ENCODE results near the gene OXCT2. TPM values are rescaled to one million over a fixed set of nuclear protein-coding genes. Genes with fewer than 3 reads are reported as not detected.

Gene OXCT2
- total and polyA plus RNA-seq, 2 donors from 2014 or later, result 0.32 to 0.98 TPM

- H3K4me1 ChIP-seq (ENCODE audit: control insufficient read depth in 2 of 3, insufficient read depth in 2 of 3, low read depth in 1 of 3, low read length in 3 of 3), result no peaks in the 10 kb centered on the region
- no peaks in the 10 kb centered on the region for H3K9me3 ChIP-seq (ENCODE audit: control insufficient read depth in 2 of 3, insufficient read depth in 1 of 3, low read length in 3 of 3)
- H3K27me3 ChIP-seq (ENCODE audit: control insufficient read depth, insufficient read depth, low read length), result peaks cover 14% of the 10 kb centered on the region
- H3K4me3 ChIP-seq (ENCODE audit: low read length in 3 of 3), result no peak overlapping the region
- H3K36me3 ChIP-seq (ENCODE audit: control insufficient read depth in 2 of 3, insufficient read depth in 3 of 3, low read length in 3 of 3), result no peaks in the 10 kb centered on the region
- H3K27ac ChIP-seq (ENCODE audit: low read depth in 2 of 2, low read length in 2 of 2), result no peak overlapping the region
- intact Hi-C loops (cut with DNase I), result no loop called here
- DNase-seq, result no peak
- no peak for FAIRE-seq
- TF ChIP-seq CTCF (IDR thresholded peaks at IDR 0.05; ENCODE audit: borderline replicate concordance, extremely low read depth, insufficient read depth), result no peak
- no peak overlapping the region for H3K9ac ChIP-seq (ENCODE audit: low read length in 3 of 3)
Measured at GRCh38 chr1:39732730-39733129, 38.4 kb downstream of the OXCT2 start.

- no peak for DNase-seq
- no peak for FAIRE-seq
- intact Hi-C loops (cut with DNase I), result loop anchor here (10.0 kb wide), 2 partner anchors 115 to 125 kb away; no protein-coding TSS in a partner anchor
Measured at GRCh38 chr1:39729842-39730241, 41.3 kb downstream of the OXCT2 start.

GRCh38 chr1:39729030-39729429 lies 42.1 kb downstream of the OXCT2 start:
- intact Hi-C loops (cut with DNase I), result loop anchor here (10.0 kb wide), 2 partner anchors 116 to 124 kb away; no protein-coding TSS in a partner anchor
- no peak overlapping the region for H3K27ac ChIP-seq (ENCODE audit: low read depth in 2 of 2, low read length in 2 of 2)

More at GRCh38 chr1:39729842-39730241, 41.3 kb downstream of the OXCT2 start:
- Histone ChIP-seq H3K9me3 (ENCODE audit: control insufficient read depth in 2 of 3, insufficient read depth in 1 of 3, low read length in 3 of 3) (no peaks in the 10 kb centered on the region), H3K9ac (ENCODE audit: low read length in 3 of 3) (no peak overlapping the region), H3K27me3 (ENCODE audit: control insufficient read depth, insufficient read depth, low read length) (peaks cover 27% of the 10 kb centered on the region), H3K27ac (ENCODE audit: low read depth in 2 of 2, low read length in 2 of 2) (no peak overlapping the region), H3K4me3 (ENCODE audit: low read length in 3 of 3) (no peak overlapping the region), H3K4me1 (ENCODE audit: control insufficient read depth in 2 of 3, insufficient read depth in 2 of 3, low read depth in 1 of 3, low read length in 3 of 3) (no peaks in the 10 kb centered on the region), H3K36me3 (ENCODE audit: control insufficient read depth in 2 of 3, insufficient read depth in 3 of 3, low read length in 3 of 3) (no peaks in the 10 kb centered on the region)
- no peak for TF ChIP-seq CTCF (IDR thresholded peaks at IDR 0.05; ENCODE audit: borderline replicate concordance, extremely low read depth, insufficient read depth)

More at GRCh38 chr1:39729030-39729429, 42.1 kb downstream of the OXCT2 start:
- peaks cover 28% of the 10 kb centered on the region for H3K27me3 ChIP-seq (ENCODE audit: control insufficient read depth, insufficient read depth, low read length)
- H3K9ac ChIP-seq (ENCODE audit: low read length in 3 of 3), result no peak overlapping the region
- no peak for TF ChIP-seq CTCF (IDR thresholded peaks at IDR 0.05; ENCODE audit: borderline replicate concordance, extremely low read depth, insufficient read depth)
- DNase-seq (peak in 1 of 5 donors; percentile 48), FAIRE-seq (no peak)
- no peaks in the 10 kb centered on the region for H3K4me1 ChIP-seq (ENCODE audit: control insufficient read depth in 2 of 3, insufficient read depth in 2 of 3, low read depth in 1 of 3, low read length in 3 of 3)
- no peaks in the 10 kb centered on the region for H3K36me3 ChIP-seq (ENCODE audit: control insufficient read depth in 2 of 3, insufficient read depth in 3 of 3, low read length in 3 of 3)
- no peaks in the 10 kb centered on the region for H3K9me3 ChIP-seq (ENCODE audit: control insufficient read depth in 2 of 3, insufficient read depth in 1 of 3, low read length in 3 of 3)
- no peak overlapping the region for H3K4me3 ChIP-seq (ENCODE audit: low read length in 3 of 3)
